ENCODE results near the gene TMUB1.

TMUB1 gene

DNA sequence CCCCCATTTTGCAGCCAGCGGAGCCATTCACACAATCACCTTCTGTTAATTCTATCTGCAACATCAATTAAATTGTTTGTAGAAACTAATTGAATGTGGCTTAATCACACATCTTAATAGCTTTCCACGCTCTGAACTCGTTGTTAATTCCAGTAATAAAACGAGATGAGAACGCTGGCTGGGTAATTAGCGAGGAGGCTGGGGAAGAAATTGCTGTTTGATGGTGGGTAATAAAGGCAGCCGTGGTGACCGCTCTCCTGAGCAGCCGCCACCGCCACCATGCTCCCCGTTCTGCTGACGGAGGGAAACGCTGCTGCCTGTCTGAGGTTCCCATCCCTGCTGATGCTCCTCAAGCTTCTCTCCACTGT lies 47.9 kb upstream of the TMUB1 start:
- Histone ChIP-seq H3K4me3 (ENCODE audit: insufficient read depth, low read length, poor library complexity, severe bottlenecking) (no peak overlapping the region), H2AFZ (ENCODE audit: low read depth, low read length, severe bottlenecking) (no peak overlapping the region), H3K36me3 (ENCODE audit: low read length) (no peaks in the 10 kb centered on the region), H3K9me2 (replicated peaks; ENCODE audit: insufficient read depth, low read length) (no peaks in the 10 kb centered on the region), H3F3A (ENCODE audit: insufficient read depth) (no peaks in the 10 kb centered on the region), H3K9me3 (ENCODE audit: insufficient read depth, low read length) (no peaks in the 10 kb centered on the region), H3K27me3 (ENCODE audit: low read length) (no peaks in the 10 kb centered on the region), H3K4me2 (ENCODE audit: low read depth, low read length, poor library complexity, severe bottlenecking) (no peak overlapping the region), H3K79me2 (ENCODE audit: insufficient read depth, low read length) (no peaks in the 10 kb centered on the region), H3K9ac (ENCODE audit: low read length) (no peak overlapping the region), H4K20me1 (ENCODE audit: low read depth, low read length) (no peaks in the 10 kb centered on the region), H3K27ac (ENCODE audit: low read depth, low read length) (no peak overlapping the region)
- TF ChIP-seq EZH2phosphoT487 (conservative IDR thresholded peaks at IDR 0.05; ENCODE audit: low read length), result no peak
- TF ChIP-seq, protein P1, sequence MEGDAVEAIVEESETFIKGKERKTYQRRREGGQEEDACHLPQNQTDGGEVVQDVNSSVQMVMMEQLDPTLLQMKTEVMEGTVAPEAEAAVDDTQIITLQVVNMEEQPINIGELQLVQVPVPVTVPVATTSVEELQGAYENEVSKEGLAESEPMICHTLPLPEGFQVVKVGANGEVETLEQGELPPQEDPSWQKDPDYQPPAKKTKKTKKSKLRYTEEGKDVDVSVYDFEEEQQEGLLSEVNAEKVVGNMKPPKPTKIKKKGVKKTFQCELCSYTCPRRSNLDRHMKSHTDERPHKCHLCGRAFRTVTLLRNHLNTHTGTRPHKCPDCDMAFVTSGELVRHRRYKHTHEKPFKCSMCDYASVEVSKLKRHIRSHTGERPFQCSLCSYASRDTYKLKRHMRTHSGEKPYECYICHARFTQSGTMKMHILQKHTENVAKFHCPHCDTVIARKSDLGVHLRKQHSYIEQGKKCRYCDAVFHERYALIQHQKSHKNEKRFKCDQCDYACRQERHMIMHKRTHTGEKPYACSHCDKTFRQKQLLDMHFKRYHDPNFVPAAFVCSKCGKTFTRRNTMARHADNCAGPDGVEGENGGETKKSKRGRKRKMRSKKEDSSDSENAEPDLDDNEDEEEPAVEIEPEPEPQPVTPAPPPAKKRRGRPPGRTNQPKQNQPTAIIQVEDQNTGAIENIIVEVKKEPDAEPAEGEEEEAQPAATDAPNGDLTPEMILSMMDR (IDR thresholded peaks at IDR 0.05; ENCODE audit: insufficient read depth, low read length, poor library complexity, severe bottlenecking), result no peak

DNA sequence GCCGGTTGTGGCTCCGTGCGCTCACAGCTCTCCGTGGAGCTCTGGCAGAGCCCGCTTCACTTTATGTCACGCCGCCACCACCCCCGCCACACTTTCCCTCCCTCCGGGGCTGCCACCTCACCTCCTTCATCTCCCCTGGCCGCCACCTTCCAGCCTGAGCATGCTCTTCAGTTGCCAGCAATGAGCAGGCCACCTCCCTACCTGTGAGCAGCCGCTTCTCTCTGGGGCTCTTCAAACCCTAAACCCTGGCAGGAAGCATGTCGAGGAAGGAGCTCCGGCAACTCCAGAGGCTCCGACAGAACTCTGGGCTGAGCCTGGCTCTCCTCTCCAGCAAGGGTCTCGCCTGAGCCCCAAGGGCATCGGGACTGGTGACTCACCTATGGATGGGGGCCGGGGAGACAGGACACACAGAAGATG lies 47.5 kb upstream of the TMUB1 start:
- no peaks in the 10 kb centered on the region for H3K9me3 ChIP-seq (ENCODE audit: insufficient read depth, low read length)
- H4K20me1 ChIP-seq (ENCODE audit: low read depth, low read length), result no peaks in the 10 kb centered on the region
- H3K79me2 ChIP-seq (ENCODE audit: insufficient read depth, low read length), result no peaks in the 10 kb centered on the region
- H3K27ac ChIP-seq (ENCODE audit: low read depth, low read length), result no peak overlapping the region
- no peaks in the 10 kb centered on the region for H3F3A ChIP-seq (ENCODE audit: insufficient read depth)
- no peak overlapping the region for H3K4me2 ChIP-seq (ENCODE audit: low read depth, low read length, poor library complexity, severe bottlenecking)
- TF ChIP-seq EZH2phosphoT487 (conservative IDR thresholded peaks at IDR 0.05; ENCODE audit: low read length), result no peak
- TF ChIP-seq, protein P1 (IDR thresholded peaks at IDR 0.05; ENCODE audit: insufficient read depth, low read length, poor library complexity, severe bottlenecking), result no peak
- H3K9me2 ChIP-seq (replicated peaks; ENCODE audit: insufficient read depth, low read length), result no peaks in the 10 kb centered on the region
- H3K36me3 ChIP-seq (ENCODE audit: low read length), result no peaks in the 10 kb centered on the region
- H3K4me3 ChIP-seq (ENCODE audit: insufficient read depth, low read length, poor library complexity, severe bottlenecking), result no peak overlapping the region
- no peaks in the 10 kb centered on the region for H3K27me3 ChIP-seq (ENCODE audit: low read length)
- H3K9ac ChIP-seq (ENCODE audit: low read length), result no peak overlapping the region
- no peak overlapping the region for H2AFZ ChIP-seq (ENCODE audit: low read depth, low read length, severe bottlenecking)

DNA sequence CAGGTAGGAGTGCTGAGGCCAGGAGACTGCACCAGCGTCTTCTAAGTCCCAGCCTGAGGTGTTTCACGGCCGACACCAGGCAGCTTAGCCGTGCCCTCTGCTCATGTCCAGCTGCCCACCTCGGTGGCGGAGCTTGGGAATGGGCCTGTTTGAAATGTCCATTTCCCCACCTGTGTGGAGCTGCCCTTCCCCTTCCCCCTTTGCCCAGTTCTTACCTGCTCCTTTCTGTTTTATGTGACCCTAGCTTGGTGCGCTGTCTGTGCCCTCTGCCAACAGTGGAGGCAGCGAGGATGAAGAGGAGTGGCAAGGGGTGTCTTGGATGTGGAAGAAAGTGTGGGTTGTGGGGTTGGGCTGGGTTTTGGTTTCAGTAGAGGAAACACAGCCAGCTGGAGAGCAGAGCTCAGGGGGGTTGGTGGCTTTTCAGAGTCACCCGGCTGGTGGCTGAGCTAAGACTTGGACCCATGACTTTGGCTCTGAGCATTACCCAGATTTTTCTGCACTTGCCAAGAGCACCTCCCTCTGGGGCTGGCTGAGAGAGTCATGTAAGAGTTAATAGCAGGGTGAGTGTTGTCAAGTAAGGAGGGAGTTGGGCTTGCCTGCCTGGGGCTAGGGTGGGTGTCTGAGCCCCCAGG lies 46.8 kb upstream of the TMUB1 start:
- H3K36me3 ChIP-seq (ENCODE audit: low read length), result no peaks in the 10 kb centered on the region
- H4K20me1 ChIP-seq (ENCODE audit: low read depth, low read length), result no peaks in the 10 kb centered on the region
- TF ChIP-seq, protein P1 (IDR thresholded peaks at IDR 0.05; ENCODE audit: insufficient read depth, low read length, poor library complexity, severe bottlenecking), result no peak
- TF ChIP-seq EZH2phosphoT487 (conservative IDR thresholded peaks at IDR 0.05; ENCODE audit: low read length), result no peak
- no peaks in the 10 kb centered on the region for H3K9me2 ChIP-seq (replicated peaks; ENCODE audit: insufficient read depth, low read length)
- H3K27me3 ChIP-seq (ENCODE audit: low read length), result no peaks in the 10 kb centered on the region
- no peak overlapping the region for H3K9ac ChIP-seq (ENCODE audit: low read length)
- no peaks in the 10 kb centered on the region for H3K79me2 ChIP-seq (ENCODE audit: insufficient read depth, low read length)
- no peak overlapping the region for H2AFZ ChIP-seq (ENCODE audit: low read depth, low read length, severe bottlenecking)
- no peaks in the 10 kb centered on the region for H3K9me3 ChIP-seq (ENCODE audit: insufficient read depth, low read length)
- H3K4me2 ChIP-seq (ENCODE audit: low read depth, low read length, poor library complexity, severe bottlenecking), result no peak overlapping the region
- no peaks in the 10 kb centered on the region for H3F3A ChIP-seq (ENCODE audit: insufficient read depth)
- H3K27ac ChIP-seq (ENCODE audit: low read depth, low read length), result no peak overlapping the region
- H3K4me3 ChIP-seq (ENCODE audit: insufficient read depth, low read length, poor library complexity, severe bottlenecking), result no peak overlapping the region

Measured in SU-DHL-6 (cell line).